Measurements from ENCODE around the gene HES4. TPM values are rescaled to one million over a fixed set of nuclear protein-coding genes. Genes with fewer than 3 reads are reported as not detected.

HES4 gene
- total and polyA plus RNA-seq, 2 of the 13 experiments (the other 11 are each of a cell fraction or from before 2014, with no cell fraction given): 8.8 to 10.6 TPM

GRCh38 chr1:966135-966703 lies 33.7 kb downstream of the HES4 start, which contains the start of gene PLEKHN1 (continued):
- TF ChIP-seq HNF1A (IDR thresholded peaks at IDR 0.05; ENCODE audit: low read depth) (no peak), HNF1A (CRISPR knock-in tag; IDR thresholded peaks at IDR 0.05; ENCODE audit: borderline replicate concordance) (no peak), CBX5 (CRISPR knock-in tag; IDR thresholded peaks at IDR 0.05; ENCODE audit: borderline replicate concordance) (peak; percentile 10; the same call in 1 of the 2 replicates), RNF2 (conservative IDR thresholded peaks at IDR 0.05; ENCODE audit: low read depth) (no peak), ZNF432 (CRISPR knock-in tag; IDR thresholded peaks at IDR 0.05; ENCODE audit: borderline replicate concordance) (no peak), ZNF34 (CRISPR knock-in tag; IDR thresholded peaks at IDR 0.05; ENCODE audit: borderline replicate concordance) (no peak), SSRP1 (CRISPR knock-in tag; IDR thresholded peaks at IDR 0.05) (no peak), GMEB2 (CRISPR knock-in tag; IDR thresholded peaks at IDR 0.05; ENCODE audit: low read depth) (no peak), MEIS2 (CRISPR knock-in tag; IDR thresholded peaks at IDR 0.05) (no peak), ZUFSP (CRISPR knock-in tag; IDR thresholded peaks at IDR 0.05; ENCODE audit: borderline replicate concordance) (no peak), DPF2 (CRISPR knock-in tag; IDR thresholded peaks at IDR 0.05; ENCODE audit: borderline replicate concordance, low read depth) (no peak), ZNF33B (CRISPR knock-in tag; IDR thresholded peaks at IDR 0.05) (peak; percentile 66; the same call in 1 of the 2 replicates), RELA (CRISPR knock-in tag; IDR thresholded peaks at IDR 0.05) (no peak; the same call in 1 of the 2 replicates), POGZ (CRISPR knock-in tag; IDR thresholded peaks at IDR 0.05) (no peak), GATA4 (IDR thresholded peaks at IDR 0.05; ENCODE audit: borderline replicate concordance, low read depth) (no peak), SAP130 (CRISPR knock-in tag; IDR thresholded peaks at IDR 0.05; ENCODE audit: low read depth) (0 out of 2 replicates have a peak, but pooled peaks have one; percentile 48), ZNF570 (CRISPR knock-in tag; IDR thresholded peaks at IDR 0.05; ENCODE audit: borderline replicate concordance) (no peak)

Measured in HepG2 (cell line).